ENCODE data around the gene KASH5. TPM values are rescaled to one million over a fixed set of nuclear protein-coding genes. Genes with fewer than 3 reads are reported as not detected.

The KASH5 gene
- total RNA-seq, 5 donors from 2014 or later (not counting 1 experiment from before 2014, with no cell fraction given): 0.25 to 0.26 TPM; not detected in 3

DNA sequence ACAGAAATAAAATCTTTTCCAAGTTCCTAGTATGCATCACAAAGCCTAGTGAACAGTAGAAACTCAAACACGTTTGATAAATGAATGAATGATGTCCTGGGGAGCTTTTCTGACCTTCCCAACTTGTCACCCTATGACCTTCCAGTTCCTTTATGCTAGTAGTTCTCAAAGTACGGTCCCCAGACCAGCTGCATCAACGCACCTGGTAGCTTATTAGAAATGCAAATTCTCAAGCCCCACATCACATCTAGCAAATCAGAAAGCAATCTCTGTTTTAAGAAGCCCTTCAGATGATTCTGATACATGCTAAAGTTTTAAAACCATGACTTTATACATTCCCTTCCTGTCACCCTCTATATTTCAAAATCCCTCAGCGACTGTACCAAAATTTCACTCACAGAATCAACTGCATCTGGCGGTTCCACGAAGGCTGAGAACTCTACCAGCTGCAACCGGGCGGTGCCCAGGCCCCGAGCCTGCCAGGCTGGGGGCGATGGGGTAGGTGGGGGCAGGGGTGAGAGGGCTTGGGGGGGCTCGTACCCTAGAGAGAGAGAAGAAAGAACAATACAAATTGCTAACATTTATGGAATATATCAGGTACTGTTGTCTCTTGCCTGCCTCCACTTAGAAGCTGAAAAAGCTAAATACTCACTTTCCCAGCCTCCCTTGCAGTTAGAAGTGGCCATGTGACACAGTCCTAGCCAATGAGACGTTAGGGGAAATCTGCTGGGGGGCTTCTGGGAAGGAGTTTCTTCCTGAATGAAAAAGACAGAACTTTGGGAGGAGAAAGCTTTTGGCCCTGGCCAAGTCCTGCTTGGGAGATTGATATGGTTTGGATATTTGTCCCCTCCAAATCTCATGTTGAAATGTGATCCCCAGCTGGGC, 39.5 kb upstream of the KASH5 start:
- Histone ChIP-seq H3K27ac (ENCODE audit: low read length) (no peak overlapping the region), H3K36me3 (ENCODE audit: control insufficient read depth in 2 of 2, extremely low read depth in 1 of 2, insufficient read depth in 1 of 2, low read length in 1 of 2) (no peaks in the 10 kb centered on the region), H3K27me3 (replicated peaks in 1 of 2; ENCODE audit: control insufficient read depth in 2 of 2, extremely low read depth in 1 of 2, insufficient read depth in 2 of 2, low read length in 1 of 2) (peaks cover 0 to 10% of the 10 kb centered on the region in 2 experiments), H3K4me3 (ENCODE audit: control insufficient read depth in 1 of 2, extremely low read depth in 1 of 2, low read length in 1 of 2) (no peak overlapping the region), H3K9me3 (no peaks in the 10 kb centered on the region), H3K4me1 (ENCODE audit: control insufficient read depth in 1 of 2, extremely low read depth in 1 of 2, insufficient read depth in 2 of 2, low read length in 2 of 2) (peaks cover 0 to 5% of the 10 kb centered on the region in 2 experiments)
- Mint-ChIP-seq H3K4me3 (no peak overlapping the region), H3K27ac (no peak overlapping the region), H3K36me3 (no peaks in the 10 kb centered on the region), H3K9me3 (no peaks in the 10 kb centered on the region), H3K4me1 (peaks cover 7 to 13% (median 10%) of the 10 kb centered on the region in 3 donors), H3K27me3 (peaks cover 0 to 8% of the 10 kb centered on the region in 2 donors)
- ChIA-PET POLR2A (interaction anchor here in 1 of 2 donors (0.6 kb wide), 1 partner anchor 690 kb away, joined by 3 read pairs; no protein-coding TSS in a partner anchor), CTCF (interaction anchor here in 1 of 2 donors (0.5 kb wide), 1 partner anchor 79 kb away, joined by 3 read pairs; no protein-coding TSS in a partner anchor)
- 71% methylated on average over 3 of the region's 12 CpGs for WGBS (ENCODE audit: insufficient coverage)
- no peak for ATAC-seq (replicated peaks in 1 of 4)
- DNase-seq: no peak

GRCh38 chr19:49349567-49349966, 38.5 kb upstream of the KASH5 start:
- Histone ChIP-seq H3K36me3 (ENCODE audit: control insufficient read depth in 2 of 2, extremely low read depth in 1 of 2, insufficient read depth in 1 of 2, low read length in 1 of 2) (no peaks in the 10 kb centered on the region), H3K4me3 (ENCODE audit: control insufficient read depth in 1 of 2, extremely low read depth in 1 of 2, low read length in 1 of 2) (no peak overlapping the region), H3K9me3 (no peaks in the 10 kb centered on the region), H3K4me1 (ENCODE audit: control insufficient read depth in 1 of 2, extremely low read depth in 1 of 2, insufficient read depth in 2 of 2, low read length in 2 of 2) (peaks cover 0 to 4% of the 10 kb centered on the region in 2 experiments), H3K27me3 (replicated peaks in 1 of 2; ENCODE audit: control insufficient read depth in 2 of 2, extremely low read depth in 1 of 2, insufficient read depth in 2 of 2, low read length in 1 of 2) (peaks cover 0 to 17% of the 10 kb centered on the region in 2 experiments), H3K27ac (ENCODE audit: low read length) (no peak overlapping the region)
- Mint-ChIP-seq H3K4me1 (peaks cover 6 to 12% (median 9%) of the 10 kb centered on the region in 3 donors), H3K27me3 (peaks cover 0 to 11% of the 10 kb centered on the region in 2 donors), H3K4me3 (no peak overlapping the region), H3K36me3 (no peaks in the 10 kb centered on the region), H3K9me3 (no peaks in the 10 kb centered on the region), H3K27ac (no peak overlapping the region)
- CTCF ChIA-PET: no interaction called here
- no CpG with 5 or more reads among the region's 2 CpGs for WGBS (ENCODE audit: insufficient coverage)
- DNase-seq: no peak
- ATAC-seq (replicated peaks in 1 of 4): no peak
- POLR2A ChIA-PET: no interaction called here

DNA sequence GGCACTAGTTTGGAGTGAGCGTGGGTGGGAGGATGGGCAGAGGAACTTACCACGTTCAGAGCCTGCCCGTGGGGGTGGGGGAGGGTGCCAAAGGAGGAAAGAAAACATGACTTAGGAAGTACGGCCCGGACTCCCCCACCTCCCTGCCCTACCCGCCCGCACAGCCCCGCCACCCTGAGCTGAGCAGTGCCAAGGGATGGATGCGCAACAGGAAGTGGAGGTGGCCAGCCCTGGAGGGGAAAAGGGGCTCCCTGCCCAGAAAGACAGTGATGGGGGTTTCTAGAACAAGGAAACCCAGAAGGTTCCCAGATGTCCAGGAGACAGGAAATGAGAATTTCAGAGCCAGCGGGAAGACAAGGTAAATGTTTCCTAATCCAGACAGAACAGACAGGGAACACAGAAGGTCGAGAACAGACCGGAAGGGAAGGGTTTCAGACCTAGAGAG, 32.1 kb upstream of the KASH5 start:
- ChIA-PET POLR2A (no interaction called here), CTCF (interaction anchor here in 1 of 2 donors (0.6 kb wide), 1 partner anchor 643 kb away, joined by 3 read pairs; no protein-coding TSS in a partner anchor)
- no CpG with 5 or more reads among the region's 12 CpGs for WGBS (ENCODE audit: insufficient coverage)
- H3K4me3 ChIP-seq (ENCODE audit: control insufficient read depth in 1 of 2, extremely low read depth in 1 of 2, low read length in 1 of 2): no peak overlapping the region
- no peaks in the 10 kb centered on the region for H3K36me3 ChIP-seq (ENCODE audit: control insufficient read depth in 2 of 2, extremely low read depth in 1 of 2, insufficient read depth in 1 of 2, low read length in 1 of 2)
- no peaks in the 10 kb centered on the region for H3K36me3 Mint-ChIP-seq
- H3K27ac ChIP-seq (ENCODE audit: low read length): no peak overlapping the region
- H3K4me3 Mint-ChIP-seq: no peak overlapping the region
- H3K27me3 Mint-ChIP-seq: peaks cover 11 to 38% of the 10 kb centered on the region in 2 donors
- peaks cover 0 to 54% of the 10 kb centered on the region in 2 experiments for H3K27me3 ChIP-seq (replicated peaks in 1 of 2; ENCODE audit: control insufficient read depth in 2 of 2, extremely low read depth in 1 of 2, insufficient read depth in 2 of 2, low read length in 1 of 2)
- H3K9me3 ChIP-seq: no peaks in the 10 kb centered on the region
- DNase-seq (no peak), ATAC-seq (replicated peaks in 1 of 4) (no peak)
- no peak overlapping the region for H3K27ac Mint-ChIP-seq
- H3K4me1 ChIP-seq (ENCODE audit: control insufficient read depth in 1 of 2, extremely low read depth in 1 of 2, insufficient read depth in 2 of 2, low read length in 2 of 2): peaks cover 2 to 7% of the 10 kb centered on the region in 2 experiments
- no peaks in the 10 kb centered on the region for H3K9me3 Mint-ChIP-seq
- peaks cover 9 to 27% (median 12%) of the 10 kb centered on the region in 3 donors for H3K4me1 Mint-ChIP-seq

GRCh38 chr19:49356382-49356781, 31.7 kb upstream of the KASH5 start:
- no peak for ATAC-seq (replicated peaks in 1 of 4)
- Histone ChIP-seq H3K9me3 (no peaks in the 10 kb centered on the region), H3K36me3 (ENCODE audit: control insufficient read depth in 2 of 2, extremely low read depth in 1 of 2, insufficient read depth in 1 of 2, low read length in 1 of 2) (no peaks in the 10 kb centered on the region), H3K4me3 (ENCODE audit: control insufficient read depth in 1 of 2, extremely low read depth in 1 of 2, low read length in 1 of 2) (no peak overlapping the region), H3K4me1 (ENCODE audit: control insufficient read depth in 1 of 2, extremely low read depth in 1 of 2, insufficient read depth in 2 of 2, low read length in 2 of 2) (peaks cover 2 to 10% of the 10 kb centered on the region in 2 experiments), H3K27me3 (replicated peaks in 1 of 2; ENCODE audit: control insufficient read depth in 2 of 2, extremely low read depth in 1 of 2, insufficient read depth in 2 of 2, low read length in 1 of 2) (peaks cover 0 to 55% of the 10 kb centered on the region in 2 experiments), H3K27ac (ENCODE audit: low read length) (no peak overlapping the region)
- no peaks in the 10 kb centered on the region for H3K9me3 Mint-ChIP-seq
- no peaks in the 10 kb centered on the region for H3K36me3 Mint-ChIP-seq
- CTCF ChIA-PET: interaction anchor here in 1 of 2 donors (0.6 kb wide), 1 partner anchor 644 kb away, joined by 3 read pairs; no protein-coding TSS in a partner anchor
- H3K27ac Mint-ChIP-seq: no peak overlapping the region
- peaks cover 9 to 30% (median 15%) of the 10 kb centered on the region in 3 donors for H3K4me1 Mint-ChIP-seq
- no peak for DNase-seq
- H3K4me3 Mint-ChIP-seq: no peak overlapping the region
- 100% methylated on average over 1 of the region's 7 CpGs for WGBS (ENCODE audit: insufficient coverage)
- H3K27me3 Mint-ChIP-seq: peaks cover 11 to 38% of the 10 kb centered on the region in 2 donors
- POLR2A ChIA-PET: no interaction called here

DNA sequence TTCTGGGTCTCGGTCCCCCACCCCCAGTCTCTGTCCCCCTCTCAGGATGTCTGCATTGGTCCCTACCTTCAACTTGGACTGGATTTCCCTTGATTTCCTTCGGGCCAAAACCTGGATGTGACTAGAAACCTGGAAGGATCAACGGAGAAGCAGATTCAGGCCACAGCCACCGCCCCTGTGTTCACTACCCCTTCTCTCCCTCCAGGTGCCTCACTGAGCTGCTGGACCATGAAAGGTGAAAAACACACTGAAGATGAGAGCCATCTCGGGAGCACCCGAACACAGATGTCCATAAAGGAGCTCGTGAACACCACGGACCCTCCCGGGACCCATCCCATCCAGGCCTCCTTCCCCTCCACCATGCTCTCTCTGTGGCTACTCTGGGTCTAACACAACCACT, 30.9 kb upstream of the KASH5 start:
- peak overlapping the region in 1 of 3 donors; percentile 7 for H3K4me3 Mint-ChIP-seq
- H3K27ac Mint-ChIP-seq: no peak overlapping the region
- DNase-seq: no peak
- Histone ChIP-seq H3K9me3 (no peaks in the 10 kb centered on the region), H3K27ac (ENCODE audit: low read length) (no peak overlapping the region), H3K36me3 (ENCODE audit: control insufficient read depth in 2 of 2, extremely low read depth in 1 of 2, insufficient read depth in 1 of 2, low read length in 1 of 2) (no peaks in the 10 kb centered on the region), H3K27me3 (replicated peaks in 1 of 2; ENCODE audit: control insufficient read depth in 2 of 2, extremely low read depth in 1 of 2, insufficient read depth in 2 of 2, low read length in 1 of 2) (peaks cover 0 to 63% of the 10 kb centered on the region in 2 experiments), H3K4me1 (ENCODE audit: control insufficient read depth in 1 of 2, extremely low read depth in 1 of 2, insufficient read depth in 2 of 2, low read length in 2 of 2) (peaks cover 2 to 18% of the 10 kb centered on the region in 2 experiments), H3K4me3 (ENCODE audit: control insufficient read depth in 1 of 2, extremely low read depth in 1 of 2, low read length in 1 of 2) (no peak overlapping the region)
- ATAC-seq (replicated peaks in 1 of 4): no peak
- ChIA-PET POLR2A (no interaction called here), CTCF (no interaction called here)
- H3K27me3 Mint-ChIP-seq: peaks cover 11 to 41% of the 10 kb centered on the region in 2 donors
- H3K4me1 Mint-ChIP-seq: peaks cover 9 to 37% (median 21%) of the 10 kb centered on the region in 3 donors
- no peaks in the 10 kb centered on the region for H3K36me3 Mint-ChIP-seq
- 82% methylated on average over 9 of the region's 9 CpGs for WGBS (ENCODE audit: insufficient coverage)
- no peaks in the 10 kb centered on the region for H3K9me3 Mint-ChIP-seq

DNA sequence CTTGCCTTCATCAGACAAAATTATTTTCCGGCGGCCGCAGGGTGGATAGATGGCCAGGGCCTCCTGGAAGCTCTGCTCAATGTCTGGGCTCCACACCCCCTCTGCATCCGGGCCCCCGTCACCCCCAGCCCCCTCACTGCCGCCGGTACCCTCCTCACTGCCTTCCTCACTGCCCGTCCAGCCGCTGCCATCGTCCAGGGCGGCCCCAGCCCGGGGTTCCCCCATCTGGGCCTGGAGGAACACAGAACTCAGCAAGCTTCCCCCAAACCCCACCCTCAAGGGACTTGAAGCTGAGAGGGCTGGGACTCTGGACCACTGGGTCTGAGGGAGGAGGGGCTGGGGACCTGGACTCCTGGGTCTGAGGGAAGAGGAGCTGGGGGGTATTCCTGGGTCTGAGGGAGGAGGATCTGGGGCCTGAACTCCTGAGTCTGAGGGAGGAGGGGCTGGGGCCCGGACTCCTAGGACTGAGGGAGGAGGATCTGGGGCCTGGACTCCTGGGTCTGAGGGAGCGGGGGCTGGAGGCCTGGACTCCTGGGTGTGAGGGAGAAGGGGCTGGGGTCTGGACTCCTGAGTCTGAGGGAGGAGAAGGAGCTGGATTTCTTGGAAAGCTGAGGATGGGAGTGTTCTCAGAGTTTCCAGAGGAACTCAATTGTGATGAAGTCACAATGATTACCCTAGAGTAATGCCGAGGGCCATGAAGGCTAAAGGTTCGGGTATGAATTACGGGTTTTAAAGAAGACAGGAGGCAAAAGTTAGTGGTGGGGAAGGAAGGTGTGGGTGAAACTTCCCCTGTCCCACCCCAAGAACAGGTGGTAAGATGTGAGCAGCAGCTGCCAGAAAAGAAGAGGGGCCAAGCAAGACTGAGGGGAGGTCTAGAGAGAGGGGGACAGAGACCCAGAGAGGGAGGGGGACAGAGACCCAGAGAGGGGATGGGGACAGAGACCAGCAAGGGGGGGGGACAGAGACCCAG, 27.9 kb upstream of the KASH5 start:
- Mint-ChIP-seq H3K27ac (no peak overlapping the region), H3K4me1 (peaks cover 14 to 37% (median 24%) of the 10 kb centered on the region in 3 donors), H3K27me3 (peaks cover 6 to 36% of the 10 kb centered on the region in 2 donors), H3K4me3 (peak overlapping the region in 1 of 3 donors; percentile 32), H3K36me3 (no peaks in the 10 kb centered on the region), H3K9me3 (no peaks in the 10 kb centered on the region)
- Histone ChIP-seq H3K27me3 (replicated peaks in 1 of 2; ENCODE audit: control insufficient read depth in 2 of 2, extremely low read depth in 1 of 2, insufficient read depth in 2 of 2, low read length in 1 of 2) (peaks cover 3 to 76% of the 10 kb centered on the region in 2 experiments), H3K36me3 (ENCODE audit: control insufficient read depth in 2 of 2, extremely low read depth in 1 of 2, insufficient read depth in 1 of 2, low read length in 1 of 2) (no peaks in the 10 kb centered on the region), H3K4me1 (ENCODE audit: control insufficient read depth in 1 of 2, extremely low read depth in 1 of 2, insufficient read depth in 2 of 2, low read length in 2 of 2) (peaks cover 9 to 42% of the 10 kb centered on the region in 2 experiments), H3K27ac (ENCODE audit: low read length) (no peak overlapping the region), H3K4me3 (ENCODE audit: control insufficient read depth in 1 of 2, extremely low read depth in 1 of 2, low read length in 1 of 2) (no peak overlapping the region), H3K9me3 (no peaks in the 10 kb centered on the region)
- ChIA-PET POLR2A (no interaction called here), CTCF (no interaction called here)
- 78% methylated on average over 6 of the region's 17 CpGs for whole genome bisulfite sequencing (ENCODE audit: insufficient coverage)
- DNase-seq (no peak), ATAC-seq (replicated peaks in 1 of 4) (no peak)
